Osteoblast (primary cell): ENCODE results near the gene PIK3C2B. TPM values are rescaled to one million over a fixed set of nuclear protein-coding genes. Genes with fewer than 3 reads are reported as not detected.

ENCODE experiments used
- DNase-seq: peaks from one replicate; pipeline ENCODE4 v3.0.0; 2011; ENCODE audit warnings: low spot score, mixed read lengths; ENCODE audit not compliant: insufficient read length; ENCODE audit errors: missing footprints
- H2AFZ ChIP-seq: 2 replicates; pipeline ENCODE4 v1.6.0; 2011; ENCODE audit warnings: mild to moderate bottlenecking, low read length
- H3K27ac ChIP-seq: 2 replicates; pipeline ENCODE4 v1.5.1; 2011; ENCODE audit warnings: mild to moderate bottlenecking, low read depth, low read length, moderate library complexity
- H3K27me3 ChIP-seq: 2 replicates; pipeline ENCODE4 v1.6.0; 2012; ENCODE audit warnings: mild to moderate bottlenecking, control low read depth, inconsistent platforms, low read length, moderate library complexity; ENCODE audit not compliant: insufficient read depth
- H3K36me3 ChIP-seq: 2 replicates; pipeline ENCODE4 v1.5.1; 2011; ENCODE audit warnings: mild to moderate bottlenecking, low read length, control low read depth, moderate library complexity; ENCODE audit not compliant: insufficient read depth
- H3K4me1 ChIP-seq: 2 replicates; pipeline ENCODE4 v1.5.1; 2011; ENCODE audit warnings: mild to moderate bottlenecking, low read length, control low read depth, moderate library complexity; ENCODE audit not compliant: insufficient read depth
- H3K4me2 ChIP-seq: 2 replicates; pipeline ENCODE4 v1.6.0; 2011; ENCODE audit warnings: mild to moderate bottlenecking, low read length; ENCODE audit not compliant: insufficient read depth
- H3K4me3 ChIP-seq: fragments of 200-600 bp; sonication (generic); 3 replicates; pipeline ENCODE4 v1.5.1; 2012; ENCODE audit warnings: mild to moderate bottlenecking, low read length, inconsistent platforms; ENCODE audit not compliant: insufficient read depth
- H3K79me2 ChIP-seq: 2 replicates; pipeline ENCODE4 v1.6.0; 2012; ENCODE audit warnings: mild to moderate bottlenecking, low read length, control low read depth, inconsistent platforms; ENCODE audit not compliant: insufficient read depth
- H3K9me3 ChIP-seq: 2 replicates; pipeline ENCODE4 v1.5.1; 2011; ENCODE audit warnings: low read depth, low read length, control low read depth
- H4K20me1 ChIP-seq: 2 replicates; pipeline ENCODE4 v1.6.0; 2012; ENCODE audit warnings: mild to moderate bottlenecking, low read length, control low read depth; ENCODE audit not compliant: insufficient read depth
- CTCF ChIP-seq: IDR thresholded peaks from 2 replicates; pipeline ENCODE4 v1.5.1; 2011; ENCODE audit warnings: mild to moderate bottlenecking, low read depth, low read length, moderate library complexity; ENCODE audit errors: extremely low read depth
- total RNA-seq: library from RNA; depleted of rRNA; stranded (reverse); fragments of >200 nt; gene quantifications from 2 replicates; pipeline ENCODE4 v1.2.3, GENCODE V29; 2012

Gene PIK3C2B
- total RNA-seq, result 0.36 and 2.1 TPM in 2 replicates

DNA sequence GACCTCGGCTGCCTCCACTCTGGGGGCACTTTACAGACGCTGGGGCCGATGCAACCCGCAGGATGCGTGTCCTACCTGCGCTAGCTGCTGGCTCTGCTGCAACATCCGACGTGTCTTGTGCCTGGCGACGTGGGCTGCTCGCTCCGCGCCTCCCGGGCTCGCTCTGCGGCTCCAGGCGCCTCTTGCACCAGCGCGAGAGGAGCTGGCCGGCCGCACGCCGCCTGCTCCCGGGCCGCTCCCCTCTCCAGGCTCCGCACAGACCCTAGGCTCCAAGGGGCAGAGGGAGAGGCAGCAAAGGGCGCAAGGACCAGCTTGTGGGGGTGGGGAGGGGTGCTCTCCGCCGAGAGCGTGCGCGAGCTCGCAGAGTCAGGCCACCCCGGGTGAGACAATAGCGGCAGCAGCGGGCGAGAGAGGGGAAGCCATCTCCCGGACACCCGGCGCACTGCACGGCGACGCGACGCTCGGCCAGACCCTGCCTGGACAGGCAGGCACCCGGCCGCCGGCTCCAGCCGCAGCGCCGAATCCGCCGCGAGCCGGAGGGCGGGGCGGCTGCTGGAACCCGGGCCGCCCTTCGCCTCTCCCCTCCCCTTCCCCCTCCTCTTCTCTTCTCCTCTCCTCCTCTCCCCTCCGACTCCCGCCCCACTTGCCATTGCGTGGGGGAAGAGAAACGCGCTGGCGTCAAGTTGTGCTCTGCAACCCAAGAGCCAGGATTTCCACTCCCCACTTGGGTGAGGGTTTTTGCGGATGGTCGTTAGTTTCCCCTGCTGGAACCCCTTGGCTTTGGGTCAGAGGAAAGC, at the start of gene PIK3C2B:
TSS of gene PIK3C2B (minus strand) at position 525 of the 797 bp plus-strand sequence. CDS start 25,003 bp downstream, outside the sequence.
- Histone ChIP-seq H3K4me3 (peak within 1 kb of the TSS; percentile 74), H3K27ac (no peak within 1 kb of the TSS), H4K20me1 (no peaks in the 10 kb centered on the region), H3K36me3 (no peaks in the 10 kb centered on the region), H3K27me3 (peaks cover 81% of the 10 kb centered on the region), H3K79me2 (no peaks in the 10 kb centered on the region), H2AFZ (peak within 1 kb of the TSS; percentile 84), H3K9me3 (no peaks in the 10 kb centered on the region), H3K4me2 (peak within 1 kb of the TSS; percentile 89), H3K4me1 (peaks cover 16% of the 10 kb centered on the region)
- peak; percentile 33 for TF ChIP-seq CTCF
- DNase-seq, result peak; percentile 95

- no peaks in the 10 kb centered on the region for H3K9me3 ChIP-seq
- H3K27me3 ChIP-seq, result no peaks in the 10 kb centered on the region
- peaks cover 18% of the 10 kb centered on the region for H4K20me1 ChIP-seq
- TF ChIP-seq CTCF, result no peak
- no peak for DNase-seq
- H3K4me3 ChIP-seq, result no peak overlapping the region
- peaks cover 6% of the 10 kb centered on the region for H3K4me1 ChIP-seq
- H3K79me2 ChIP-seq, result no peaks in the 10 kb centered on the region
- H3K4me2 ChIP-seq, result no peak overlapping the region
- peaks cover 91% of the 10 kb centered on the region for H3K36me3 ChIP-seq
- H2AFZ ChIP-seq, result no peak overlapping the region
- H3K27ac ChIP-seq, result no peak overlapping the region
Observed at GRCh38 chr1:204544321-204544720, 49.7 kb upstream of the PIK3C2B start.

DNA sequence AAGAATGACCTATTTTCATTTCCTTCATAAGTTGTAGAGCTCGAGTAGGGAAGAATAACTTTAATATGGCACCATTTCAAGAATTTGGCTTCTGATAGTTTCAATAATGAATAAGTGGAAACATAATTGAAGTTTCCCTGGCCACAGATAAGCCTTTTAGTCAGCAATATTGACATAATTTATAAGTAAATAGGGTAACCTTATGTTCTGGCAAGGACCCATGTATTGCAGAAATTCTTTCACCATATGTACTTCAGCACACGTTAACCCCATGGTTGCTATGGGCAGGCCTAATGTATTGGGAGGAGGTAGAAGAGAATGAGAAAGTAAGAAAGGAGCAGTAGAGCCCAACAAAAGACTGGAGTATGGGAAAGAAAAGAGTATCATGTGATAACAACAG, 47.0 kb upstream of the PIK3C2B start:
- Histone ChIP-seq H3K36me3 (peaks cover 87% of the 10 kb centered on the region), H3K27ac (no peak overlapping the region), H3K9me3 (no peaks in the 10 kb centered on the region), H3K4me2 (no peak overlapping the region), H2AFZ (no peak overlapping the region), H4K20me1 (peaks cover 21% of the 10 kb centered on the region), H3K4me1 (peaks cover 6% of the 10 kb centered on the region), H3K27me3 (no peaks in the 10 kb centered on the region), H3K4me3 (no peak overlapping the region), H3K79me2 (peaks cover 6% of the 10 kb centered on the region)
- no peak for TF ChIP-seq CTCF
- DNase-seq, result no peak

GRCh38 chr1:204532832-204533231, 38.2 kb upstream of the PIK3C2B start:
- H3K9me3 ChIP-seq, result no peaks in the 10 kb centered on the region
- H3K36me3 ChIP-seq, result peaks cover 64% of the 10 kb centered on the region
- H4K20me1 ChIP-seq, result peaks cover 6% of the 10 kb centered on the region
- H3K27me3 ChIP-seq, result no peaks in the 10 kb centered on the region
- H3K4me2 ChIP-seq, result no peak overlapping the region
- no peak overlapping the region for H2AFZ ChIP-seq
- no peak overlapping the region for H3K4me3 ChIP-seq
- no peak overlapping the region for H3K27ac ChIP-seq
- peaks cover 6% of the 10 kb centered on the region for H3K79me2 ChIP-seq
- no peak for TF ChIP-seq CTCF
- DNase-seq, result no peak
- H3K4me1 ChIP-seq, result no peaks in the 10 kb centered on the region
